Measurements from ENCODE around the gene STK32C.

DNA sequence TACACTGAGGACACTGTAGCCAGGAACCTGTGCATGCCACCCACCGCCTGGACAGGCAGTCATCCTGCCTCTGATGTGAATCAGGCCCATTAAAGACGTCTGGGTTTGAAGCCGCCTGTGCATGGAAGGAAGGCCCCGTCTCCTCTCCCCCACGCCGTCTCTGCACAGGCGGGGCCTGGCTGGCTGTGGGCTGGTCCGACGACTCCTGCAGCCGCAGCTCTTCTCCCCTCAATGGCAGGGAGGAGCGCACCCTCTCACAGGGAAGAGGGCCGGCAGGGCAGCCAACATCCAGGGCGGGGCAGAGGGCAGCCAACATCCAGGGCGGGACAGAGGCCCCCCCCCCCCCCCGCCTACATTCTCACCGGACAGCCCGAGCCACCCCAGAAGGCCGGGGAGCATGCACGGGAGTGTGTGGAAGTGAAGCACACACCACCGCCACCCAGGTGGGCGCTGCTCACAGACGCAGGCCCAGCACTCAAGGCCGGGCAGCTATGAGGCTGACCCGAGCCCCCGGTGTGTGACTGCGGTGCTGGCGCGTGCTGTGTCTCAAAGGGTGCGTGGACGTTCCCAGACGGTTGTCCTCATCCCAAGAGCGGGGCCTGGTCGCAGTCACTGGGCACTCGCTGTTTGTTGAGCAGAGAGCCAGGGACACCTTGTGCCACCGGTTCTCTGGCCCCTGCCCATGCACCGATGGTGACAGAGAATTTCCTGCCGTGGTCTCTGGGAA lies 101.9 kb downstream of the STK32C start:
- TF ChIP-seq BHLHE40 (IDR thresholded peaks at IDR 0.05; ENCODE audit: low read depth, low read length) = no peak
- TF ChIP-seq, protein P1, sequence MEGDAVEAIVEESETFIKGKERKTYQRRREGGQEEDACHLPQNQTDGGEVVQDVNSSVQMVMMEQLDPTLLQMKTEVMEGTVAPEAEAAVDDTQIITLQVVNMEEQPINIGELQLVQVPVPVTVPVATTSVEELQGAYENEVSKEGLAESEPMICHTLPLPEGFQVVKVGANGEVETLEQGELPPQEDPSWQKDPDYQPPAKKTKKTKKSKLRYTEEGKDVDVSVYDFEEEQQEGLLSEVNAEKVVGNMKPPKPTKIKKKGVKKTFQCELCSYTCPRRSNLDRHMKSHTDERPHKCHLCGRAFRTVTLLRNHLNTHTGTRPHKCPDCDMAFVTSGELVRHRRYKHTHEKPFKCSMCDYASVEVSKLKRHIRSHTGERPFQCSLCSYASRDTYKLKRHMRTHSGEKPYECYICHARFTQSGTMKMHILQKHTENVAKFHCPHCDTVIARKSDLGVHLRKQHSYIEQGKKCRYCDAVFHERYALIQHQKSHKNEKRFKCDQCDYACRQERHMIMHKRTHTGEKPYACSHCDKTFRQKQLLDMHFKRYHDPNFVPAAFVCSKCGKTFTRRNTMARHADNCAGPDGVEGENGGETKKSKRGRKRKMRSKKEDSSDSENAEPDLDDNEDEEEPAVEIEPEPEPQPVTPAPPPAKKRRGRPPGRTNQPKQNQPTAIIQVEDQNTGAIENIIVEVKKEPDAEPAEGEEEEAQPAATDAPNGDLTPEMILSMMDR (conservative IDR thresholded peaks at IDR 0.05; ENCODE audit: low read depth, low read length) = no peak
- TF ChIP-seq, protein P2, sequence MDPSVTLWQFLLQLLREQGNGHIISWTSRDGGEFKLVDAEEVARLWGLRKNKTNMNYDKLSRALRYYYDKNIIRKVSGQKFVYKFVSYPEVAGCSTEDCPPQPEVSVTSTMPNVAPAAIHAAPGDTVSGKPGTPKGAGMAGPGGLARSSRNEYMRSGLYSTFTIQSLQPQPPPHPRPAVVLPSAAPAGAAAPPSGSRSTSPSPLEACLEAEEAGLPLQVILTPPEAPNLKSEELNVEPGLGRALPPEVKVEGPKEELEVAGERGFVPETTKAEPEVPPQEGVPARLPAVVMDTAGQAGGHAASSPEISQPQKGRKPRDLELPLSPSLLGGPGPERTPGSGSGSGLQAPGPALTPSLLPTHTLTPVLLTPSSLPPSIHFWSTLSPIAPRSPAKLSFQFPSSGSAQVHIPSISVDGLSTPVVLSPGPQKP (IDR thresholded peaks at IDR 0.05; ENCODE audit: borderline replicate concordance, low read depth, low read length) = no peak
- no peak for TF ChIP-seq POLR2A (IDR thresholded peaks at IDR 0.05; ENCODE audit: low read depth, low read length)
- no peak for TF ChIP-seq FOS (IDR thresholded peaks at IDR 0.05; ENCODE audit: low read depth, low read length)
- TF ChIP-seq RFX5 (IDR thresholded peaks at IDR 0.05; ENCODE audit: low read depth, low read length) = no peak
